Measurements from ENCODE around the gene FRY. TPM values are rescaled to one million over a fixed set of nuclear protein-coding genes. Genes with fewer than 3 reads are reported as not detected.

Gene FRY
- total and polyA plus RNA-seq, 10 donors: 0.80 to 30.0 (median 23.5) TPM

DNA sequence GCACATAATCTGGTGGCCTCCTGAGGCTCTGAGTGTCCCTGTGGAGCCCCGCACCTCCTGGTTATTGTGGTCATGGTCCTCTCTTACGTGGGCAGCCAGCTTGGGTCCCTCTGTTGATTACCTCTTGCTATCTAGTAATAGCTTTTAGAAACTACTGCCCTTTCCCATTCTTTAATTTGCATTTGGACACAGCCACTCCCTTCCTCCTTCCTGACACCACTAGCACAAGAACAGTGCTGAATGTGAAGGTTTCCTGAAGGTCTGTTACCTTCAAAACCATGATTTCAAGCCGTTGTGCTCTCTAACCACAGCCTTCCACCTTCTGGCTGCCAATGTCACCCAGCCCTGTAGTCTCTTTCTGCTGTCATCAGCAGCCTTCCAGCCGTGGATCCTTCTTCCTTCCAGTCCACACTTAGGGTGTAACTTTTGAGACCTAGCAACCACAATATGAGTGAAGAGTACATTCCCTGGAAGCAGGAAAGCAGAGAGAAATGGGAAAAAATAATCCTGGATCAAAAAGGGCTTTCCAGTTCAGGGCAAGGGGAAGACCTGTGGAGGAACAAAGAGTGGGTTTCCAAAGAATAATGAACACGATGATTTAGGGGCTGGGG lies 130.9 kb downstream of the FRY start:
- 54 to 68% (median 58%) methylated on average over 5 of the region's 5 CpGs for WGBS, 5 donors
- H3K4me1 ChIP-seq: peaks cover 0 to 15% (median 5%) of the 10 kb centered on the region in 6 donors
- intact Hi-C loops (cut with DNase I; ENCODE audit: low total_unique reads): no loop called here
- no peak for DNase-seq
- peak overlapping the region in 4 of 8 donors; percentile 8 to 34 (median 24) for H3K27ac ChIP-seq
- H3K27me3 ChIP-seq (replicated peaks in 1 of 7): no peaks in the 10 kb centered on the region
- TF ChIP-seq POLR2A (IDR thresholded peaks at IDR 0.05) (no peak), POLR2AphosphoS5 (IDR thresholded peaks at IDR 0.05) (no peak)
- TF ChIP-seq, protein P1, sequence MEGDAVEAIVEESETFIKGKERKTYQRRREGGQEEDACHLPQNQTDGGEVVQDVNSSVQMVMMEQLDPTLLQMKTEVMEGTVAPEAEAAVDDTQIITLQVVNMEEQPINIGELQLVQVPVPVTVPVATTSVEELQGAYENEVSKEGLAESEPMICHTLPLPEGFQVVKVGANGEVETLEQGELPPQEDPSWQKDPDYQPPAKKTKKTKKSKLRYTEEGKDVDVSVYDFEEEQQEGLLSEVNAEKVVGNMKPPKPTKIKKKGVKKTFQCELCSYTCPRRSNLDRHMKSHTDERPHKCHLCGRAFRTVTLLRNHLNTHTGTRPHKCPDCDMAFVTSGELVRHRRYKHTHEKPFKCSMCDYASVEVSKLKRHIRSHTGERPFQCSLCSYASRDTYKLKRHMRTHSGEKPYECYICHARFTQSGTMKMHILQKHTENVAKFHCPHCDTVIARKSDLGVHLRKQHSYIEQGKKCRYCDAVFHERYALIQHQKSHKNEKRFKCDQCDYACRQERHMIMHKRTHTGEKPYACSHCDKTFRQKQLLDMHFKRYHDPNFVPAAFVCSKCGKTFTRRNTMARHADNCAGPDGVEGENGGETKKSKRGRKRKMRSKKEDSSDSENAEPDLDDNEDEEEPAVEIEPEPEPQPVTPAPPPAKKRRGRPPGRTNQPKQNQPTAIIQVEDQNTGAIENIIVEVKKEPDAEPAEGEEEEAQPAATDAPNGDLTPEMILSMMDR (IDR thresholded peaks at IDR 0.05 in 8 of 11, conservative IDR thresholded peaks at IDR 0.05 in 3 of 11): no peak
- no peak overlapping the region for H3K4me3 ChIP-seq
- no peaks in the 10 kb centered on the region for H3K9me3 ChIP-seq
- H3K36me3 ChIP-seq: peaks cover 0 to 69% (median 0%) of the 10 kb centered on the region in 6 donors

DNA sequence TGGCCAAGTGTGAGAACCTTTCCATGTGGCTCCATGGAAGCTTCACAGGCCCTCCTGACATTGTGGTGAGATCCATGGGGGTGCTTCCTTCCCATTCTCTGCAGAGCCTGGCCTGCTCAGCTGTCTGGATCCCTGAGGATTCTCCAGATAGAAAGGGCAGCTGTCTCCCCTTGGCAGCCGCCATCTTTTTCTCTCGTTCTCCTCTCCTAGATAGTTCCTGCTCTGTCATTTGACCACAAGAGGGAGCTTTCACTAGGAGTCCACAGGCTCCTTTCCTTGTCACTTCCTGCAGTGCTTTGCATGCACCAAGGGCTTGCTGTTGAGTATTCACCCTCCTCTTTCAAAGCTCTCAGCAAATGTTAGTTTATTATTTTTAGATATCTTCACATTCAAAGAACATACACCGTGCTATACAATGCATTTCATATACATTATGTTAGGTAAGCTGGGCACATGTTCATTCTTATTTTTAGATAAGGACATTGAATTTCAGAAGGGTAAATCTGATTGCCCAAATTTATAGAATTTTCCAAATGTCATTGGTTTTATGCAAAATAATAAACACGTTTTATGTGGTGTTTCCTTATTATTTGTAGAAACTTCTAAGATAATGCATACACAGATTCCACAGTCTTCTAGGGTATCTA lies 133.2 kb downstream of the FRY start:
- TF ChIP-seq POLR2A (IDR thresholded peaks at IDR 0.05): no peak
- TF ChIP-seq, protein P1 (IDR thresholded peaks at IDR 0.05 in 8 of 11, conservative IDR thresholded peaks at IDR 0.05 in 3 of 11): peak in 8 of 11 experiments; percentile 18 to 63 (median 48)
- TF ChIP-seq POLR2AphosphoS5 (IDR thresholded peaks at IDR 0.05): no peak
- intact Hi-C loops (cut with DNase I; ENCODE audit: low total_unique reads): no loop called here
- no peaks in the 10 kb centered on the region for H3K9me3 ChIP-seq
- H3K36me3 ChIP-seq: peaks cover 0 to 66% (median 0%) of the 10 kb centered on the region in 6 donors
- DNase-seq: no peak
- H3K27me3 ChIP-seq (replicated peaks in 1 of 7): no peaks in the 10 kb centered on the region
- no peak overlapping the region for H3K4me3 ChIP-seq
- peaks cover 0 to 8% (median 4%) of the 10 kb centered on the region in 6 donors for H3K4me1 ChIP-seq
- H3K27ac ChIP-seq: no peak overlapping the region
- 73 to 94% (median 82%) methylated on average over 4 of the region's 4 CpGs for WGBS, 5 donors

DNA sequence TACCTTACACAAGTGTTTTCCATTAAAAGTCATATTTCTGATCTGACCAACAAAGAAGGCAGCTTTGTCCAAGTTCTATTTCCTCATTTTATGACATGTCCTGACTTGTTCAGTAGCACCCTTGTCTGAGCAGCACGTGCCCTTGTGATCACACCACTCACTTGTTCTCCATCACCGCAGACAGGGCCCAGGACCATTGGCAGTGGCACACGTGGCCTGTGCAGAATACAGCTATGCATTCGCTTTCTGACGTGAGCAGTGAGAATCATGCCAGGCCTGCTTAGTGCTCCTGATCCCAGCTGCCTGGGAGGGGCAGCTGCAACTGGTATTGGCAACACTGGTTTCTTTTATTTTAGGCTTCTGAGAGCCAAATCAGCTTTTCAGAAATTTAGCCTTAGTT lies 134.2 kb downstream of the FRY start:
- intact Hi-C loops (cut with DNase I; ENCODE audit: low total_unique reads): no loop called here
- 87 to 94% (median 90%) methylated on average over 5 of the region's 5 CpGs for WGBS, 5 donors

DNA sequence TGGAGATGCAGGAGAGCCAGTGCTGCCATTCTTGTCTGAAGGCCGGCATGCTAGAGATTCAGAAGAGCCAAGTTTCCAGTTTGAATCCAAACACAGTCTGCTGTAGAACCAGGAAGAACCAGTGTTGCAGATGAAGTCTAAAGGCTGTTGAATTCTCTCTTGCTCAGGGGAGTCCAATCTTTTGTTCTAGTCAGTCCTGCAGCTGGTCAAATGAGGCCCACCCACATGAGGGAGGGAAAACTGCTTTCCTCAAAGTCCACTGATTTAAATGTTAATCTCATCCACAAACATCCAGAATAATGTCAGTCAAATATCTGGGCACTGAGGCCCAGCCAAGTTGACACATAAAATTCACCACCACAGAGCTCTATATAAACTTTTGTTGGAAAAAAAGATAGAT lies 136.6 kb downstream of the FRY start:
- Histone ChIP-seq H3K4me1 (no peaks in the 10 kb centered on the region), H3K27me3 (replicated peaks in 1 of 7) (no peaks in the 10 kb centered on the region), H3K36me3 (peaks cover 0 to 61% (median under 1%) of the 10 kb centered on the region in 6 donors), H3K9me3 (no peaks in the 10 kb centered on the region), H3K27ac (no peak overlapping the region), H3K4me3 (no peak overlapping the region)
- 80 to 100% (median 89%) methylated on average over 1 of the region's 1 CpG for WGBS, 5 donors
- TF ChIP-seq POLR2A (IDR thresholded peaks at IDR 0.05) (no peak), POLR2AphosphoS5 (IDR thresholded peaks at IDR 0.05) (no peak)
- TF ChIP-seq, protein P1 (IDR thresholded peaks at IDR 0.05 in 8 of 11, conservative IDR thresholded peaks at IDR 0.05 in 3 of 11): no peak
- intact Hi-C loops (cut with DNase I; ENCODE audit: low total_unique reads): no loop called here
- DNase-seq: no peak

More for the DNA sequence above, 134.2 kb downstream of the FRY start:
- no peaks in the 10 kb centered on the region for H3K4me1 ChIP-seq
- no peaks in the 10 kb centered on the region for H3K9me3 ChIP-seq
- peaks cover 0 to 63% (median 0%) of the 10 kb centered on the region in 6 donors for H3K36me3 ChIP-seq
- no peak for TF ChIP-seq POLR2AphosphoS5 (IDR thresholded peaks at IDR 0.05)
- no peak for TF ChIP-seq POLR2A (IDR thresholded peaks at IDR 0.05)
- TF ChIP-seq, protein P1 (IDR thresholded peaks at IDR 0.05 in 8 of 11, conservative IDR thresholded peaks at IDR 0.05 in 3 of 11): no peak
- no peak overlapping the region for H3K27ac ChIP-seq
- no peaks in the 10 kb centered on the region for H3K27me3 ChIP-seq (replicated peaks in 1 of 7)
- no peak for DNase-seq
- H3K4me3 ChIP-seq: no peak overlapping the region
